A673 (cell line): ENCODE results near the gene SPPL2B.

Source experiments
- CTCF ChIP-seq: fragments of 300-800, 200-600 bp; sonication (generic); conservative IDR thresholded peaks from 2 replicates; pipeline ENCODE4 v1.5.1; 2017; ENCODE audit warnings: low read depth, mild to moderate bottlenecking, antibody characterized with exemption, low read length, moderate library complexity, mixed read lengths
- EZH2 ChIP-seq: fragments of 200-600 bp; sonication (generic); IDR thresholded peaks from 2 replicates; pipeline ENCODE4 v1.6.1; 2017; ENCODE audit warnings: borderline replicate concordance, low read depth, mild to moderate bottlenecking, mixed read lengths, antibody characterized with exemption, low read length; ENCODE audit not compliant: poor library complexity, severe bottlenecking

- TF ChIP-seq EZH2 = no peak
- no peak for TF ChIP-seq CTCF
Measured at GRCh38 chr19:2319551-2319950, 8.9 kb upstream of the SPPL2B start.
